ENCODE results near the gene JAML.

JAML gene, protein sequence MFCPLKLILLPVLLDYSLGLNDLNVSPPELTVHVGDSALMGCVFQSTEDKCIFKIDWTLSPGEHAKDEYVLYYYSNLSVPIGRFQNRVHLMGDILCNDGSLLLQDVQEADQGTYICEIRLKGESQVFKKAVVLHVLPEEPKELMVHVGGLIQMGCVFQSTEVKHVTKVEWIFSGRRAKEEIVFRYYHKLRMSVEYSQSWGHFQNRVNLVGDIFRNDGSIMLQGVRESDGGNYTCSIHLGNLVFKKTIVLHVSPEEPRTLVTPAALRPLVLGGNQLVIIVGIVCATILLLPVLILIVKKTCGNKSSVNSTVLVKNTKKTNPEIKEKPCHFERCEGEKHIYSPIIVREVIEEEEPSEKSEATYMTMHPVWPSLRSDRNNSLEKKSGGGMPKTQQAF

DNA sequence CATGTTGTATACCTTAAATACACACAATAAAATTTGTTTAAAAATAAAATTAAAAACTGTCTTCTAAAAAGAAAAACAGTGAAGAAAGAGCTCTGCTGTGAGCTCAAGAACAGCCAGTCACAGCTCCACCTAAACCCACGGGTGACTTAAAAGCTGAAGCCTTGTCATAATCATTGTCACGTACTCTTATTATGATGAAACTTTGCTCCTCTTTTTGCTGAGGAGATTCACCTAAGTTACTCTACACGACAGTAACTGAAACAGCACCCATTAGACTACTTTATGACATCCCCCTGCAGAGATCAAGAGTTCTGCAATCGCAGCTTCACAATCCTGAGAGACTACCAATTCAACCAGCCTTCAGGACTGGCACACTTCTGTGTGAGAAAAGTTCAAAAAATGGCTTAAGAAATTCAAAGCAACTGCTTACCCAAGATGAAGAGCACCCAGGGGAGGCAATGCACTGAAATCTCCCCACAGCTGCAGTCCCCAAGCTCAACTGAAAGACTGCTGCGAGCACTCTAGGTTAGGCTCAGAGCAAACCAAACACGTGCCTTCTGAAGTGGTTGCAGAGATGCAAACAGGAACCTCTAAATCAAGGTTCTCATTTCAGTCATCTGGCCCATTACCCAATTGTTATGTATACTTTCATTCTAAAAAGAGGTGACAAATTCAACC, at the start of gene JAML:
JAML (minus strand) TSS at position 501 of the 678 bp plus-strand sequence. CDS start 10,145 bp downstream, outside the sequence.
- peak; percentile 78 for DNase-seq

DNA sequence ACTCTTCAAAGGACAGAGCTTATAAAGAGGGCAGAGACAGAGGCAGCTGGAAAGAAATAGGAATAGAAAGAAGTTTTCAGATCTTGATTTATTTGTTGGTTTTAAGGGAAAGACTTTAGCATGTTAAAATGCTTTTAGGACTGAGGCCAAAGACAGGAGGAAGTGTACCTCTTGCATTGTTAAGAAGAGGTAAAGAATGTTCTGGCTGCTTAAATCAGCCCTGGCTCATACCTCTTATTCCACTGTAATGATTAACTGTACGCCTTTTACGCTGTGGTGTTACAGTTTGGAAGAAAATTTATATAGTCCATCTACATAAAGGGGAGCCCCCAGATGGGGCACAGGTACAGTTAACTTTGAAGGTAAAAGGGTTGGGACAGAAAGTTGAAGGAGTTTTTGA, 49.4 kb upstream of the JAML start:
- DNase-seq, result no peak

DNA sequence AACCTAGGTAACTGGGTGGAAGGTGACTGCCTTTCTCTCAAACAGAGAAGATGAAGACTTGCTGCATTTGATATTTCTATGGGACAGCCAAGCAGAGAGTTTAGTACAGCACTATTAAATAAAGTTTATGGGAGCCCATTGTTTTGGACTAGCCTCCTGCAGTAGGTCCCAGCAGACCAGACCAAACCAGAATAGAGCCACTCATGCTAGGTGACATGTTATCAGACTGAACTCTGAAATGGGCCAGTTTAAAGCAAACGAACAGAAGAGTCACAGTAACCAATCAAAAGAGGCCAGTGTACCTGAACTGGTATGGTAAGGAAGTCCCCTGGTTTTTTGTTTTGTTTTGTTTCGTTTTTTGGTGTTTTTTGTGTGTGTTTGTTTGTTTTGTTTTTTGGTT, 47.2 kb upstream of the JAML start:
- no peak for DNase-seq

DNA sequence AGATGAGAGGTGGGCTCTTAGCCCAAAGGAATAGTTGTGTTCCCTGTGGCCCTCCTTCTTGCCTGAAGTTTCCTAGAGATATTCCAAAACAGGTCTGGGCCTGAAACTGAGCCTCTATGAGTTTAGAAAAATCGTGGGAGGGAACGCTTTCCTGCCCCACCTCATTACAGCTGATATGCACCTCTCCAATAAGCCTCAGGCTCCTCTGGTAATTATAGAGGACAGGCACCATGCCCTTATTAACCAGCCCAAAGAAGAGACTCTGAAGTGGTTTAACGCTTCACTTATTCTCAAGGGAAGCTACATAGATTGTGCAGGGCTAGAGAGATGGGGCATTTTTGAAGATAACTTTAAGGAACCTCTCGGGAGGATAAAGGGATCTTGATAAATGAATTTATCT, 42.7 kb upstream of the JAML start:
- no peak for DNase-seq

DNA sequence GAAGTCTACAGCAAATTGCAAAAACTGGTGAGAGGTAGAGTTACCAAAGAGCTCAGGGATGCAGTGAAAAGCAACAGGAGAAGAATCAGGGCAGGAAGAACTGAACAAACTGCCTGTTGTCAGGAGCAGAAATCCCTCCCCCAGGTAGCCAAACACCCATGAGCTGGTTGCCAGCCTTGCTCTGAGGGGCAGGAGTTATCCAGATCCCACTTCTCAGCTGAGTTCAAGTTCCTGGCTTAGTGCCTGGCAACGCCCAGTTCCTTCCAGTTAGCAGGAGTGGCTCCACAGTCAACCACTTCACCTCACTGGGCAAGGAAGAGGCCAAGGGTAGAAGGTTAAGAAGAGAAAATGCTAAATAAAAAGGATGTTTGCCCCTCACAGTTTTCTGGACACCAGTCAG, 41.1 kb upstream of the JAML start:
- DNase-seq, result no peak

DNA sequence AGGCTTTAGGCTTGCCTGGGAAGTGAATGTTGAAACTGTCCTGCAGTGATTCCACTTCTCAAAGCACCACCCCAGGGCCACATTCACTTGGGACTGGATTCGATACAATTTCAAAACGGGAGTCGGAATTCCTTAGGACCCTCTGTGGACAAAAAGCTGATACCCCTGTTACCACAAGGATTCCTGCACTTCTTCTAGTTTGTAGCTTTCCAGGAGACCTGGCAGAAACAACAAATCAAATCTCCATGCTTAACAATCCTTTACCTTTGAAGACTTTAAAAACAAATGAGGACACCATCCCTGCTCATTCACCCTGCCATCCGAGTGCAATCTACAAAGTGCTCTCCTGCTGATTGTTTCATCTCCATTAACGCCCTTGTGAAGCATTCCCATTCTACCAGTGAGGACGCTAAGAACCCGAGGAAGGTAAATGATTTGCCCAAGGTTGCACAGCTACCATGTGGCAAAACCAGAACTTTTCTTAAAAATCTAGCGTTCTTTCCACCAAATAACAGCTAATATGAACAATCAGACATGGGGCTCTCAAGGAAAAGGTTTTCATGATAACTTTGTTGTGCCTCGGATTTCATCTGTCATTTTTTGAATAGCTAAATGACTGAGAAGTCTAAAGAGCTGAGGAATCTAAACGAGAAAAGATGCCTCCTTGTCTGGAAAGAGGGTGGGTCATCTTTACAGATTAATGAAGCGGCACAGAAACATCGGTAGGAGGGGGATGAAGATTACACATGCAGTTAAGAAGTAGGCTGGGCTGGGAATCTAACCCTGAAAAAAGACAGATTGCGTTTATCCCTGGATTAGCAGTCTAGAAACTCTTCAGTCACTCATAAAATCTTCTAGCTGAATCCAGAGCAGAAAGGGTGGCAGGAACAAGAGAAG, 40.0 kb upstream of the JAML start:
- no peak for DNase-seq

DNA sequence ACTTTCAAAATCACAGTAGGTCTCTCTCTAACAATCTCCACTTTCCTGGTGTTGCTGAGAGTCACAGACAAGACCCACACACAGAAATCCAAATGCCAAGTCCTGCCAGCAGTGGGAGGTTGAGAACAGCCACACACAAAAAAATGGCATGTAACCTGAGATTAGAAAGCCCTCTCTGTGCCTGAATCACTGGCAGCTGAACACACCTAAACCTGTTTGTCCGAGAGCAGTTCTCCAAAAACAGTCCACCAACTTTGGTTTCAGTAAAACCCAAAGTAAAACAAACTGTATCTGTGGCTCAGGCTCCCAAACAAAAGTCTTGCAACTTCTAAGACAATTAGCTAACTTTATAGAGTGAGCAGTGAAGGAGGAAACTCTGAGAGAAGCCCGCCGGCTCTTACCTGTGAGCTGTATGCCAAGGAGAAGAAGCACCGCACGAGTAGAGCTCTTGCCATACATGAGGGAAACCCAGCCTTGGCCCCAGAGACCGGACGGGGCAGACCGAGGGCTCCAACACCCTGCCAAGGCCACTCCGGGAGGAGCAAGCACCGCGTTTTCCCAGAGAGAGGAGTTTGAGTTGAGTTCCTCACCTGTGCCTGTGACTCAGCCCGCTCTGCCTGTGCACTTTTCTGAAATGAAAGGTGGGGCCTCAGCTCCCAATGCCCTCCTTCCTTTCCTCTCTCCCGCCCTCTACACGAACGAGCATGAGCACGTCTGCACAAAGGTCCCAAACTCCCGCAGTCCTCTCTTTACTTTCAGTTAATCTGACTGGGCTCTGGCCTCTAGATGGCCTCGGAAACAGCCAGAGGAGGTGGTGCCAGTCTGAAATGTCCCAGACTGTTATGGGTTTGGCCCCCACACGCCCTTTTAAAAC, 39.1 kb upstream of the JAML start, which contains the start of gene MPZL2:
MPZL2 (minus strand) TSS at position 603 of the 874 bp plus-strand sequence; CDS start at position 459, 144 bp downstream.
- peak; percentile 68 for DNase-seq

DNA sequence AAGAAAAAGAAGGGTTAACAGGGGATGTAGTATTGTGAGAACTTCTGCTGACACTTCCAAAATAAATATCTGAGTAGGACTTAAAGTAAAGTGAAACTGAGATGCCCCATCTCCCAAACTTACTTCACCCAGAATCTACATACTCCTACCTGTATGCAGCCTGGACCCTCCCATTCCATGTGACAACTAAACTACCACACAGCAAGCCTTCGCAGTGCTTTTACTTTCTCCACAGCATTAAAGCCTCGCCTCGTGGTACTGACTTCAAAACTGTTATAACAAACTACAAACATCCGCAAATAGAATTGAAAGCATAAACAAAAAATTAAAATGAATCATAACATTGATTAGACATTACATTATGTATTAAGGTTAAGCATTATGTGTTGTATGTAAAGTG, 38.3 kb upstream of the JAML start:
- no peak for DNase-seq

DNA sequence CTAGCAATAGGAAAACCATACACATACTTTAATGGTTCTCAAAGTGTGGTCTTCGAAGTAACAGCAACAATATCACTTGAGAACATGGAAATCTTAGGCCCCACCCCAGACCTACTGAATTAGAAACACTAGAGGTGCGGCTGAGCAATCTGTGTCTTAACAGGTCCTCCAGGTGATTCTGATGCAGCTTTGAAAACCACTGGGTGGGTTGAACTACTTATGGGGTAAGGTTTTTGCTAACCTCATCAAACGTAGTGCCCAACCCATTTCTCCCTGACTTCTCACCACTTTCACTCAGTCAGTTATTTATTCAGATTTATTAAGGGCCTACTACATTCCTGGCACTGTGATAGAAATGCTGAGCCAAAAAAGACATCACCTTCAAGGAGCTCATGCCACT, 35.5 kb upstream of the JAML start:
- DNase-seq, result no peak

DNA sequence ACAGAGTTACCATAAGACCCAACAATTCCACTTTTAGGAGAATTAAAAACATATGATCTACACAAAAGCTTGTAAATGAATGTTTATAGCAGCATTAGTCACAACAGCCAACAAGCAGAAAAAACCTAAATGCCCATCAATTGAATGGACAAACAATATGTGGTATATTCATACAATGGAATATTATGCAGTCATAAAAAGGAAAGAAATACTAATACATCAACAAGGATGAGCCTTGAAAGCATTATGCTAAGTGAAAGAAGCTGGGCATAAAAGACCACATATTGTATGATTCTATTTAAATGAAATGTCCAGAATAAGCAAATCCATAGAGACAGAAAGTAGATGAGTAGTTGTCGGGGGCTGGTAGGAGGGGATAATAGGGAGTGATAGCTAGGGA, 34.3 kb upstream of the JAML start:
- DNase-seq, result no peak

DNA sequence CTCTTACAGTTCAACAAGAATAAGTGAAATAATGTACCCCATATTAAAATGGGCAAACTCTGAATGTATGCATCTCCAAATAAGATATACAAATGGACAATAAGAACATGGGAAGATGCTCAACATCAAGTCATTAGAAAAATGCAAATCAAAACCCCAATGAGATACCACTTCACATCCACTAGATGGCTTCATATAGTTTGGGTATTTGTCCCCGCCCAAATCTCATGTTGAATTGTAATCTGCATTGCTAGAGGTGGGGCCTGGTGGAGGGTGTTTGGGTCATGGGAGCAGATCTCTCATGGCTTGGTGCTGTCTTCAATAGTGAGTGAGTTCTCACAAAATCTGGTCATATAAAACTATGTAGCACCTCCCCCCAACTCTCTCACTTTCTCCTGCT, 33.6 kb upstream of the JAML start:
- no peak for DNase-seq

DNA sequence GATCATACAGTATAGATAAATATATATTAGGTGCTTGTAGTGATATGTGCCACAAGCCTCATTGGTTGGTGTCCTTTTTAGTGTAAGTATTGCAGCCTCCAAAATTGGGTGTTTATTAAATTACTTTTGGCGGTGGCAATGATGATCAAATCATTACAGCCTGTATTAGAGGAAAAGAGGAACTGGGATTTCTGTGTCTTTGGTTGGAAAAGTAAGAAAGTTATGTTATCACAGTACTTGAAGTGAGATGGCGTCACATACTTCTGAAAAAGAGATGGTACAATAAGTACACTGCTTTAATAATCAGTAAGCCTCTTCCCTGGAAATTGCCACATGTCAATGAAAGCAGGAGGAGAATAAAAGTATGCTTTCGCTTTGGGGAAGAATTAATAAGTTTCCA, 27.9 kb upstream of the JAML start:
- no peak for DNase-seq

DNA sequence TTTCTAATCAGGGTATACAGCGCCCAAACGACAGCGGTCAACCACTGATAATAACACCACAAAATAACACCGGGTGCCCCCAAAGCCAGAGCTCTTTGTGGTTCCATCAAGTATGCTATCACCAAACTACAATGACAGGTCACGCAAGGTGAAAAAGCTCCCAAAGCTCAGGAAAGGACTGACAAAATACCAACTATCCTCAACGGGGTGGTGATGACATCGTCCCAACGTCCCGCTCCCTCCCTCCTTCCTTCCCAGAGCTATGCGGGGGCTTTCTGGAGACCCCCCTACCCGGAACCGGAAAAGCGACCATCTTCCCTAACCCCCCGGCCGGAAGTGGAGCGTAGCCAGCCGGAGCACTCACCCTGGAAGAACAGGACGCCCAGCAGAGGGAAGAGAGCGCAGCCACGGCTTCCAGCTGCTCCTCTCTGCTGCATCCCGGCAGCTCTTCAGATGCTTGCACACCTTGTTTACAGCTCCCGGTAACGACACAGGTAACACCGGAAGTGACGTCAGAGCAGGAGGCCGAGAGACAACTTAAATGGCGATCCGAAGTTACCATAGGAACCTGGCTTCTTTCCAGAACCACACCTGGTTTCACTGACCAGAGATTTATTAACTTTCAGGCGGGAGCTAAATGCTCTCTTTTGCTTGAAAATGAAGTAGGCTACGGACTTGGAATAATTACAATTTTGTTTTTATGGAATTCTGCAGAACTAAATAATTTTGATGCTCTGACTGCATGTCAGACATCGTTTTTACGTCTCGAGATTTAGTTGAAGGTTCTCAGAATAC, 27.2 kb upstream of the JAML start, which contains the start of gene MPZL3:
MPZL3 (minus strand) TSS at position 508 of the 795 bp plus-strand sequence; CDS start at position 437, 71 bp downstream.
- peak; percentile 89 for DNase-seq

DNA sequence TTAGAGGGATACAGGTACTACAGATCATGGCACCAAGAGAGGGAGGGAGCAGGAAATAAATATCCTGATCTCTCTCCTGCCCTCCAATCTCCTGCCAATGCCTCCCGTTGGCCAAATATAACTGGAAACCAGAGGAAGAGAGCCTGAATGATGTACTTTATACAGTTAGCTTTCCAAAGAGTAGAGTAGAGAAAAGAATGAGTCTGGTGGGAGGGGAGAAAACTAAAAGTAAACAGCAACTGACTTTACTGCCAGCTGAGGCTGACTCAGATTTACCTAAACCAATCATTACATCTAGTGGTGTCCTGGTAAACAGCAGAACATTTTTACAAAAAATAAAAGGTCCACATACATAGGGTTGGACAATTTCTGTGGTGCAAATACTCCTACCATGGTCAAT, 22.2 kb upstream of the JAML start:
- DNase-seq, result peak; percentile 23

DNA sequence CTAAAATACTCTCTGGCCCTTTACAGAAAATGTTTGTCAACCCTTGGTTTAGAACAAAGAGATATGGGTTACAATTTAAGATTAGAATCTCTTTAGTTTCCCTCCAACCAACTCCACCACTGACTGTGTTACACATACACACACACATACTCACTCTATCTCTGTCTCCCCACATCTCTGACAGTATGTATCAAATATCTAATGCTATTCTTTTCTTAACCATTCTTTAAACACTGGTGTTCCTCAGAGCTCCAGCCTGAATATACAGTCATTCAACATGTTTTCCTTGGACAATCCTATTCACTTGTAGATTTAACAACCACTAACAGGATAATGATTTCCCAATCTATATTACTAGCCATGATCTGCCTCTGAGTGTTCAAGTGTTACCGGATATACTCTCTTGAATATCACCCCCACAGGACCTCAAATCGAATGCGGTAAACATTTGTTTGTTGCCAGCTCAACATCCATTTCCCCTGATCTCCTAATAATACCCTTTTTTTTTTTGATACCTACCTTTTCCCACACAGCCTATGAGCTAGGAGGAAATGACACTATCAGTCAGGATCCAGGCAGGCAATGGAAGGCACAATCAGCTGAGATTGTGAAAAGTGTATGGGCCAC, 21.2 kb upstream of the JAML start:
- no peak for DNase-seq

DNA sequence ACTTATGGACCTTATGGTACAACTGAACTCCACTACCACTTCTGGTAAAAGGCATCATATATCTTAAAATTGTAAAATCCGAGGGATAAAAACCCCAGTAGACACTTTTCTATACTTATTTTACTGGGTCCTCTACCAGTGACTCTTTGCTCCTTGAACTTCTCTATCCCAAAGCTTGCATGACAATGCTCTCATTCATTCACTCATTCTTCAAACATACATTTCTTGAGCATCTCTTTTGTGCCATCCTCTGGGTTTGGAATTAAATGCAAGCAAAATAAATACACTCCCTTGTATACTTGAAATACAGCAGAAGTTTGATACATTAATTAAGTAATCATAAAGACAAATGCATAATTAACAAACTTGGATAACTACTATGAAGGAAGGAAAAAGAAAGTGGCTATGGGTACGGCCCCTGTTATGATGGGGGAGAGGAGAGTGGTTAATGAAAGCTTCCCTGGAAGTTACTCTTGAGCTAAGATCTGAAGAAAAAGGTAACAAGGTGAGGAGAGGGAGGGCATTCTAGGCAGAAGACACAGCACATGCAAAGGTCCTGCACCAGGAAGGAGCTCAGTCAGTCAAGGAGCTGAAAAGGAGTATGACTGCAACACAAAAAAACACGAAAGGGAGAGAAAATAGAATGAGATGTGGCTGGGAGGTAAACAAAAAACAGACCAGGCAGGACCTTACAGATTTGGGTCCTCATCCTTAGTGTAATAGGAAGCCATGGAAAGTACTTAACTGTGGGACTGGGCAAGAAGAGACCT, 19.4 kb upstream of the JAML start:
- no peak for DNase-seq

DNA sequence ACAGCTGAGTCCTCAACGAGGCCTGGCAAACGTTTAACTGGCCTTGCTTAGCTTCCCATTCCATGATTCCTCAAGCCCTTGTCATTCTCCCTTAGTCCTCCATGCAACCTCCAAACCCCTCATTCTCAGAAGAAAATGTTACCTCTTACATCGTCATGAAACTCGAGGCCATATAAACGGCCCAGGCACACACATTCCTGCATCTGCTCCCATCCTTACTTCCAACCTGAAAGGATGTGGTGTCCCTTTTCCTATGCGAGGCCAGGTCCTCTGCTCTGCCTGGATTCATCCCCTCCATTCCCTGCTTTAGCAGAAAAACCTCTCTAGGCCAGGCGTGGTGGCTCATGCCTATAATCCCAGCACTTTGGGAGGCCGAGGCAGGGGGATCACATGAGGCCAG, 18.4 kb upstream of the JAML start:
- DNase-seq, result no peak

DNA sequence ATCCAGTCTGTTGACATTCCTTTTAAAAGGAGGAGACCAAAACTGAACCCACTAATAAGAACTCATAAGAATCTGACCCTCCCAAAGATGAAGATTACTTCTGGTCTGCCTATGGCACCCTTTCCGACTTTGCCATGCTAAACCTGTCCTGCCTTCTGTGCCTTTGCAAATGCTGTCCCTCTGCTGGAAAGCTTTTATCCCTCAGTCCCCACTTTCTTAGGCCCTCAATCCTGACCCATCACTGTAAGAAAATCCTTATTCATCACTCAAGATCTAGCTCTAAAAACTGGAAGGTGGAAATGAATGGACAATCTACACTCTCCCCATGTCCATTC, 16.9 kb upstream of the JAML start:
- no peak for DNase-seq

DNA sequence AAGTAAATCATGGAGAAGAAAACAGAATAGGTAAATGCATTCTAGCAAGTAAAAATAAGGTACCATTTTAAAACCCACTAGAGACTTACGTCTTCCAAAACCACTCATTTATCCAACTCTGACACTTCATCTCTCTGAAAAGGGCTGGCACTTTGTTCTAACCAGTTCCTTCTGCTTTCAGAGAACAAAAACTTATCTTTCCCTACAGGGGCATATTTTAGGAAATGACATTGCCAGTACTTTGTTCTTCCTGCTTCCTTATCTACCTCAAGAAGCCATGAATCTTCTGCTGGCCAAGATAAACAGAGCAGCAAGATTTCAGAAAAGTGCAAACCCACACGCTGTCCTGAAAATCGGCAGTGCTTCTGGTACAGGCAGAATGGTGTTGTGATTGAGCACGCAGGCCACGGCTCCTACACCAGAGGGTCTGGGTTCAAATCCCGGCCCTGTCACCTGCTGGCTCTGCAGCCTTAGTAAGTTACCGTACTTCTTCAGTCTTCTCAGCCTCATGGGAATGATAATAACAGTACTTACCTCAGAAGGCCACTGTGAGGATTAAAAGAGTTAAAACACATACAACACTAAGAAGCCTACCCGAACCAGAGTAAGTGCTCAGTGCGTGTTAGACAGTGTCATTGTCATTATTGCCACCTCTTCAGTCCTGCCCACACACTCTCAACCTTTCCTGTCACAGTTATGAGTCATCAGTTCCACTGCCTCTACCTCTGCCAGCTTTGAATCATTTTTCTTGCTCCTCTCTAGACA, 16.4 kb upstream of the JAML start:
- peak; percentile 66 for DNase-seq

Data from CD4-positive, alpha-beta T cell treated with Interleukin-17A for 4 hours (primary cell).